ENCODE data around the gene GFY.
"Not testable (repeated sequence)": the region's sequence is repeated elsewhere in the genome, so short reads cannot be mapped to it uniquely, and the experiment has no call there.

Gene GFY

DNA sequence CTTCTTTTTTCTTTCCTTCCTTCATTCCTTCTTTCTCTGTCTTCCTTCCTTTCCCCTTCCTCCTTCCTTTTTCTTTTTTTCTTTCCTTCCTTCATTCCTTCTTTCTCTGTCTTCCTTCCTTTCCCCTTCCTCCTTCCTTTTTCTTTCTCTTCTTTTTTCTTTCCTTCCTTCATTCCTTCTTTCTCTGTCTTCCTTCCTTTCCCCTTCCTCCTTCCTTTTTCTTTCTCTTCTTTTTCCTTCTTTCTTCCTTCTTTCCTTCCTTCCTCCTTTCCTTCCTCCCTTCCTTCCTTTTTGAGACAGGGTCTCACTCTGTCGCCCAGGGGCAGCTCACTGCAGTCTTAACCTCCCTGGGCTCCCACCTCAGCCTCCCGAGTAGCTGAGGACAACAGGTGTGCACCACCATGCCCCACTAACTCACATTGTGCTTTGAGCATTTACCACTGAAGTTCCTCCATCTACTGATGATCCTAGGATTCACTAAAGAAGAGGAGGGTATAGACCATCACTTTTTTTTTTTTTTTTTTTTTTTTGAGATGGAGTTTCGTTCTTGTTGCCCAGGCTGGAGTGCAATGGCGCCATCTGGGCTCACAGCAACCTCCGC is 19.0 kb downstream of the GFY start:
- not testable (repeated sequence) for DNase-seq

- no peak for DNase-seq
These were observed 20.8 kb downstream of the GFY start for GRCh38 chr19:49445997-49446396.

DNA sequence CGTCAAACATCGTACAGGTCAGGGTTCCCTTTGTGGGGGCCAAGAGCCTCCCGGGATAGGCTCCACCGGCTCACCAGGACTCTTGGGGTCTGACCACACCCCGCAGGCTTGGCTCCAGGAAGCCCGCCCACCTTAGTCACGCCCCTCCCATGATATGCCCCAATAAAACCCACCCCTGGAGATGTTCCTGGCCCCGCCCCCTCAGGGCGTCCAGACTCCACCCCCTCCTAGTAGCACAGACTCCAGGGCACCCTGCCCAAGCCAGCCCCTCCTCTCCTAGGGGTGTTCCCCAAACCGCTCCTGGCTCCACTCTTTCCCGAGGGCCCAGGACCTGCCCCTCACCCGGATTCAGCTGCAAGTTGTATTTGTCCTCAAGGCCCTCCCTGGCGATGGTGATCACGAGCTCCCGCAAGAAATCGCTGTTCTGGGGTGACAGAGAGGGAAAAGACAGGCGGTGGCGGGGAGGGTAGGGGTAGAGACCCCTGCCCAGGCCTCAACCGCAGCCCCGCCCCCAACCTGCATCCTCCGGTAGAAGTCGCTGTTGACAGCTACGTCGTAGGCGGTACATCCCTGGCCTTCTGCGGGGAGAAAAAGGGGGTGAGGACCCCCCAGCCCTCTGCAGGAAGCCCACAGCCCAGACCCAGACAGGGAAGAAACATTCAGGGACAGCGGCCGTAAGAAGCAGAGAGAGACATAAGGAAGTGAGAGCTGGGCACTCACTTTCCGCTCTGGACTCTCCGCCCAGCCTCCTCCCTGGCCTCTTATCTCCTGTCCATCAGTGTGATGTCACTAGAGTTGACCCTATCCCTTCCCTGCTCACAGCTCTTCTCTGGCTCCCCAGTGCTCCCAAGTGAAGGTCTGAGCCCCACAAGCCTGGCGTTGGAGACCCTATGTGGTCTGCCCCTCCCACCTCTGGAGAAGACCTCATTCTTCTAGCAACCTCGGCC is 22.6 kb downstream of the GFY start:
- DNase-seq = no peak

GRCh38 chr19:49448432-49448786 is 23.2 kb downstream of the GFY start:
- DNase-seq = no peak

GRCh38 chr19:49450405-49450804 is 25.2 kb downstream of the GFY start:
- no peak for DNase-seq

DNA sequence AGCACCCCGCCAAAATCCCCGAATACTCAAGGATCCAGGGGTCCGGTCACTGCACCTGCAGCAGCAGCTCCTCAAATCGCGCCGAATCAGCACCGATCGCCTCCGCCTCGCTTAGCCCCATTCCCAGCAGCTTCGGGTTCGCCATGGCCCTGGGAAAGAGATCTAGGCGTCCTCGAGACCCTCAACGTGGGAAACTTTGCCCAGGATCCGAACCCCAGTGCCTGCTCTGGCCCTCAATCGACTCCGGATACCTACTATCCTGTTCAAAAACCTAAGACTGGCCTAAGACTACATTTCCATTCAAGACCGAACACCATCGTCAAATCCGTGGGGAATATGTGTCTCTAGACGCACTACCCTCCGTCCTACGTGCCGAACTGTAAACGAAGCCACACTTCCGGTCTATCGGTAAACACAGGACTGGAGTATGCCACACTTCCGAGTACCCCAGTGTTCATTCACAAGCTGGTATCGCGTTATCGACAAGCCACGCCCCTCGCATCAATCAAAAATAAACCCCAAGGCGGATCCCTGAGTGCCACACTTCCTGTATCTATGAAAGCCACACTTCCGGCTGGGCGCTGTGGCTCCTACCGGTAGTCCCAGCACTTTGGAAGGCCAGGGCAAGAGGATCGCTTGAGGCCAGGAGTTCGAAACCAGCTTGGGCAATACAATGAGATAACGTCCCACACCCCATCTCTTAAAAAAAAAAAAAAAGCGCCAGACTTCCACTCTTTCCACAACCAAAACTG is 26.4 kb downstream of the GFY start, which contains the start of gene PIH1D1:
Gene PIH1D1 (minus strand): TSS at position 385 of the 752 bp plus-strand sequence. CDS start 240 bp downstream, at position 145.
- peak; percentile 97 for DNase-seq

DNA sequence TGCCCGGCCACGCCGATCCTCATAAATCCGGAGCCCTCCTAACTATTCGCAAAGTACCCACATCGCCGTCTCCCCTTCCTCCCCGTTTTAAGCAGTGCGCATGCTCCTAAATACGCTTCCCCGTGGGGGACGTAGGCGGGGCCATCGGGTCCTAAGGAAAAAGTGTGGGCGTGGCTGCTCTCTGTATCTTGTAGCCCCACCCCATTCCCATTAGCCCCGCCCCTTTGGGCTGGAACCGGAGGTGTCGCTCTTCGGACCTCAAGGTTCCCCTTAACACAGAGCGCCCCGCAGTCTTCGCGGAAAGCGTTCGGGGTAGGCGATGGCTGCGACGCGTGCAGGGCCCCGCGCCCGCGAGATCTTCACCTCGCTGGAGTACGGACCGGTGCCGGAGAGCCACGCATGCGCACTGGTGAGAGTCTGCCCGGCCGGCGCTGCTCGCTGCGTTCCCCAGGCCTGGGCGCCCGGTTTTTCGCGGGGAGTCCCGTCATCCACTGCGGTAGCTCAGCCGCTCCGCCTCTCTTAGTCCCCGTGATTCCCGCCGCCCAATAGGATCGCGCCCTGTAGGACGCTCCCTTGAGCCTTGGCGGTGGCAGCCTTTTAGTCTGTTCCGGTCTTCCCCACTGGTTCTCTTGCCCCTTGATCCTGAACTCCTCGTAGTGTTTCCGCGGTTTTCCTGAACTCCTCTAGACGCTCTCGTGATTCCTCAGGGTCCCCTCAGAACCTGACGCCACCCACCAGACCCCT is 28.0 kb downstream of the GFY start, which contains the start of gene ALDH16A1:
Gene ALDH16A1 (plus strand): TSS at position 213 of the 744 bp plus-strand sequence. CDS start 107 bp downstream, at position 320.
- peak; percentile 95 for DNase-seq

GRCh38 chr19:49453757-49454240 is 28.6 kb downstream of the GFY start:
- DNase-seq = no peak

DNA sequence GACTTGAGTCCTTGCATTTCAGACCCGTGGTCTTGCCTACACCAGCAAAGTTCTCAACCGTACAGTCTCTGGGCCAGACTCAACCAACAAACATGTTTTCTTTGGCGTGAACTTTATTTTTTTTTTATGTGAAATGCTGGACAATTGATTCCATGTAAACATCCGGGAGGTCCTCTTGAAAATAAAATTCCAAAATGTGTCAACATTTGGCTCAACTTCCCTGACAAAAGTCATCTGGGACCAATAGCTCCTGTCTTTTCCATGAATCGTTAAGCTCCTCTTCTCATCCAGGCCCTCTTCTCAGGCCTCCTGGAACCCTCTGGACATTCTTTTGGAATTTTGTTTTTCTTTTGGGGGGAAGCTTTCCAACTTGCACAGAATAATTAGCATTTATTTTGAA is 30.6 kb downstream of the GFY start:
- no peak for DNase-seq

GRCh38 chr19:49456326-49456725 is 31.1 kb downstream of the GFY start:
- DNase-seq = no peak

DNA sequence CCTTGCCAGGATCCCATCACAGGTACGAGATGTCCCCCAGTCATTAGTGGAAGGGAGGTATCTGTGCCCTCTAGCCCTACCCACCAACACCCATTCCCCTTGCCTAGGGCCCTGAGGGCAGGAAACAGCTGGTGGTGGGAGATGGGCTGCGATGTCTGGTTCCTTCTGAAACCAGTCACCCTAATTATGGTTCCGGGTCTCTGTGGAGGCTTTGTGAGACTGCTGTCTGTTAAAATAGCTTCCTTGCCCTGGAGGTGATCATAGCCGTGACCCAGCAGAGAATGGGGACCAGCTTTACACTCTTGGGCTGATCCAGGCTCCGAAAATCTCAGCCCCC is 33.3 kb downstream of the GFY start:
- DNase-seq = no peak

DNA sequence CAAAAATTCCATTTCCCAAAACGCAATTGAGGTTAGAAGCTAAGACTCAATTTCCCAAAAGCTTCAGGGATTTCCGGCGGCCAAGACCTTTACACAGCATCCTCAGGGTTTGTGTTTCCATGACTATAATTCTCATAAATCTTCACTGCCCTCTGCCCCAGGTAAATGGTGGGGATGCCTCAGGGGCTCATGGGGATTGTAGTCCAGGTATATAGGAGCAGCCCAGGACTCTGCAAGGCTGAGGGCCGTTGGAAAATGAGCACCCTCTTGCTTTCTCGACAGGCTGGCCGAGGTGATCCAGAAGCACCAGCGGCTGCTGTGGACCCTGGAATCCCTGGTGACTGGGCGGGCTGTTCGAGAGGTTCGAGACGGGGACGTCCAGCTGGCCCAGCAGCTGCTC is 34.2 kb downstream of the GFY start:
- DNase-seq = no peak

DNA sequence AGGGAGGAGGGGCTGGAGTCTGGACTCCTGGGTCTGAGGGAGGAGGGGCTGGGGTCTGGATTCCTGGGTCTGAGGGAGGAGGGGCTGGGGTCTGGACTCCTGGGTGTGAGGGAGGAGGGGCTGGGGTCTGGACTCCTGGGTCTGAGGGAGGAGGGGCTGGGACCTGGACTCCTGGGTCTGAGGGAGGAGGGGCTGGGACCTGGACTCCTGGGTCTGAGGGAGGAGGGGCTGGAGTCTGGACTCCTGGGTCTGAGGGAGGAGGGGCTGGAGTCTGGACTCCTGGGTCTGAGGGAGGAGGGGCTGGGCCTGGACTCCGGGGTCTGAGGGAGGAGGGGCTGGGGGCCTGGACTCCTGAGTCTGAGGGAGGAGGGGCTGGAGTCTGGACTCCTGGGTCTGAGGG is 35.9 kb downstream of the GFY start:
- DNase-seq = not testable (repeated sequence)

DNA sequence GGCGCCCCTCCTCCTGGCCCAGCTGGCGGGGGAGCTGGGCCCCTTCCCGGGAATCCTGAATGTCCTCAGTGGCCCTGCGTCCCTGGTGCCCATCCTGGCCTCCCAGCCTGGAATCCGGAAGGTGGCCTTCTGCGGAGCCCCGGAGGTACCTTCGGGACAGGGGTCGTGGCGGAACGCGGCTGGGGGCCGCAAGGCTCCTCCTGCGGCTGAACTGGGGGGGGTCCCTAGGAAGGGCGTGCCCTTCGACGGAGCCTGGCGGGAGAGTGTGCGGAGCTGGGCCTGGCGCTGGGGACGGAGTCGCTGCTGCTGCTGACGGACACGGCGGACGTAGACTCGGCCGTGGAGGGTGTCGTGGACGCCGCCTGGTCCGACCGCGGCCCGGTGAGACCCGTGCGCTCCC is 36.5 kb downstream of the GFY start:
- DNase-seq = no peak

DNA sequence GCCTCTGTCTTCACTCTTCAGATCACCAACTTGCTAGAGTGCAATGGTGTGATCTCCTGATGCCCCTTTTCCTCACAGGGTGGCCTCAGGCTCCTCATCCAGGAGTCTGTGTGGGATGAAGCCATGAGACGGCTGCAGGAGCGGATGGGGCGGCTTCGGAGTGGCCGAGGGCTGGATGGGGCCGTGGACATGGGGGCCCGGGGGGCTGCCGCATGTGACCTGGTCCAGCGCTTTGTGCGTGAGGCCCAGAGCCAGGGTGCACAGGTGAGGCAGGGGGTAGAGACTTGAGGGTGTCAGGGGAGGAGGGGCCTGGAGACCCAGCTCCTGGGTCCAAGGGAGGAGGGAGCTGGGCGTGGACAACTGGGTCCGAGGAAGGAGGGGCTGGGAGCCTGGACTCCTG is 37.3 kb downstream of the GFY start:
- no peak for DNase-seq

DNA sequence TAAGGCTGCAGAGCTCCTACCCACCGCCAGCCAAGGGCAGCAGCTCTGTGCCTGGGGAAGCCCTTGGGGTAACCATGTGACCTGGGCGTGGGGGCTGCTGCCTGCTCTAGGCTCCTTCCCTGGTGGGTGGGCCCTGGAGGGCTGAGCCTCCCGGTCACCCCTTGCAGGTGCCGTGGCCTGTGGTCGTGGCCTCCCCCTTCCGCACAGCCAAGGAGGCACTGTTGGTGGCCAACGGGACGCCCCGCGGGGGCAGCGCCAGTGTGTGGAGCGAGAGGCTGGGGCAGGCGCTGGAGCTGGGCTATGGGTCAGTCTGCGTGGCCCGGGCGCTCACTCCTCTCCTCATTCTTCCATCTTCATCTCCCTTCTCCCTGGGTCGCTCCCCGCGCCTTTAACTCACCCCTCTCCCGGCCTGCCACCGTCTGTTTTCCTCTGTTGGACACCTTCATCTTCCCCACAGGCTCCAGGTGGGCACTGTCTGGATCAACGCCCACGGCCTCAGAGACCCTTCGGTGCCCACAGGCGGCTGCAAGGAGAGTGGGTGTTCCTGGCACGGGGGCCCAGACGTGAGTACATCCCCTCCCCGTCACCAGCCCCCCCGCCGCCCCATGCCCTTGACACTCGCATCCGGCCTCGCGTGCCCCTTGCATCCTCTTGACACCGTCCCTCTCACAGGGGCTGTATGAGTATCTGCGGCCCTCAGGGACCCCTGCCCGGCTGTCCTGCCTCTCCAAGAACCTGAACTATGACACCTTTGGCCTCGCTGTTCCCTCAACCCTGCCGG is 39.0 kb downstream of the GFY start:
- no peak for DNase-seq

GRCh38 chr19:49465371-49465770 is 40.2 kb downstream of the GFY start:
- no peak for DNase-seq

DNA sequence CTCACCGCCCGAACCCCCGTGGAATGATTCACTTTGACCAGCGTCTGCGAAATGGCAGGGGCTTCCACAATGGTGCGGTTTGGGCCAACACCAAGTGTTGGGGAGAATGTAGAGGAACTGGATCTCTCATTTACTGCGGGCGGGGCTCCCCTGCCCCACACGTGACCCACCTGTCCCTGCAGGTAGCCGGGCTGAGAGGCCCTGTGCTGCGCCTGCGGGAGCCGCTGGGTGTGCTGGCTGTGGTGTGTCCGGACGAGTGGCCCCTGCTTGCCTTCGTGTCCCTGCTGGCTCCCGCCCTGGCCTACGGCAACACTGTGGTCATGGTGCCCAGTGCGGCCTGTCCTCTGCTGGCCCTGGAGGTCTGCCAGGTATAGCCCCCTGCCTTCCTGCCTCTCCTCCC is 43.0 kb downstream of the GFY start:
- DNase-seq = no peak

DNA sequence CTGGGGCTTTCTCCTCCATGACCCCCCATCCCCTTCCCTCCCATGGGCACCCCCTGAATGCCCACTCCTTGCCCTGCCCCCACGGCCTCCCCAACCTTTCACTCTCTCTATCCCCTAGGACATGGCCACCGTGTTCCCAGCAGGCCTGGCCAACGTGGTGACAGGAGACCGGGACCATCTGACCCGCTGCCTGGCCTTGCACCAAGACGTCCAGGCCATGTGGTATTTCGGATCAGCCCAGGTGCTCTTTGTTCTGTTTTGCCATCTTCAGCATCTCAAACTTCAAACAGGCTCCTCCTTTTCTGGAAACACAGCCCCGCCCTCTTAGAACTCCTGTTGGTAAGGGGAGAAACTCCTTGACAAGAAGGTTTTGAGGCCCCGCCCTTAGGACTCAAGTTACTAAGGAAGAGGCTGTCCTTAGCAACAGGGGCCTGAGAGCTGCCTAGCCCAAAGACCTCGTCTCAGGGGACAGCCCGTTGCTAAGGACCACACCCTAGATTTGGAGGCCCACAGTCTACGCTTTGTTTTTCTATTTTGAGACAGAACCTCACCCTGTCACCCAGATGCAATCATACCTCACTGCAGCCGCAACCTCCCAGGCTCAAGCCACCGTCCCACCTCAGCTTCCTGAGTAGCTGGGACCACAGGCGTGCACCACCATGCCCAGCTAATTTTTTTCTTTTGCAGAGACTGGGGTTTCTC is 43.7 kb downstream of the GFY start:
- no peak for DNase-seq

- DNase-seq = no peak
These were observed 44.8 kb downstream of the GFY start for GRCh38 chr19:49469828-49470614.
